Measurements from ENCODE around the gene EPHA6. TPM values are rescaled to one million over a fixed set of nuclear protein-coding genes. Genes with fewer than 3 reads are reported as not detected.
A peak's percentile ranks its signal among the peaks of the same experiment; 100 is the strongest.

EPHA6 gene
- total RNA-seq, 2 donors from 2014 or later: not detected

DNA sequence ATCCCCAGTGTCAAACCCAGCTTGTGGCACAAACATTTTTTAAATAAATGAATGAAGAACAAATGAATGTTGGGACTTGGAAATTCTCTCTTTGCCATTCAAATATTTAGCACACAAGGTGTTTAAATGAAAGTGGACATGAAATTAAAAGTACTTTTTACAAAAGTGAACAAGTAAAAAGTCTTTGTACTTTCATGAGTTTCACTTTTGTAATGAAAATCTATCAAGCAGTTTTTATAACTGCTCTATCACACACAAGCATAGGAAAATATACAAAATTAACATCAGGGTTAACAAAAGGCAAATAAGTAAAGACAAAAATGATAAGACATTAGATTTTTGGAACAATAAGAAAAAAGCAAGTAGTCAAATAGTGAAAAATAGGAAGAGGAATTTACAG lies 866.3 kb downstream of the EPHA6 start:
- Mint-ChIP-seq H3K4me1 (ENCODE audit: low read depth) (no peaks in the 10 kb centered on the region), H3K36me3 (ENCODE audit: insufficient read depth in 2 of 2) (no peaks in the 10 kb centered on the region), H3K9me3 (no peaks in the 10 kb centered on the region)

GRCh38 chr3:97684490-97684889 lies 870.1 kb downstream of the EPHA6 start:
- DNase-seq (no peak), ATAC-seq (replicated peaks in 1 of 2) (no peak)
- no peaks in the 10 kb centered on the region for H3K36me3 Mint-ChIP-seq (ENCODE audit: insufficient read depth in 2 of 2)
- no peaks in the 10 kb centered on the region for H3K4me1 Mint-ChIP-seq (ENCODE audit: low read depth)
- H3K27me3 Mint-ChIP-seq (ENCODE audit: low read depth): peaks cover 7% of the 10 kb centered on the region
- H3K4me3 Mint-ChIP-seq: no peak overlapping the region
- no peaks in the 10 kb centered on the region for H3K9me3 Mint-ChIP-seq
- H3K27ac Mint-ChIP-seq: no peak overlapping the region

More for the DNA sequence above, 866.3 kb downstream of the EPHA6 start:
- peaks cover 7% of the 10 kb centered on the region for H3K27me3 Mint-ChIP-seq (ENCODE audit: low read depth)
- ATAC-seq (replicated peaks in 1 of 2): no peak
- DNase-seq: no peak
- no peak overlapping the region for H3K4me3 Mint-ChIP-seq
- H3K27ac Mint-ChIP-seq: peak overlapping the region; percentile 64

DNA sequence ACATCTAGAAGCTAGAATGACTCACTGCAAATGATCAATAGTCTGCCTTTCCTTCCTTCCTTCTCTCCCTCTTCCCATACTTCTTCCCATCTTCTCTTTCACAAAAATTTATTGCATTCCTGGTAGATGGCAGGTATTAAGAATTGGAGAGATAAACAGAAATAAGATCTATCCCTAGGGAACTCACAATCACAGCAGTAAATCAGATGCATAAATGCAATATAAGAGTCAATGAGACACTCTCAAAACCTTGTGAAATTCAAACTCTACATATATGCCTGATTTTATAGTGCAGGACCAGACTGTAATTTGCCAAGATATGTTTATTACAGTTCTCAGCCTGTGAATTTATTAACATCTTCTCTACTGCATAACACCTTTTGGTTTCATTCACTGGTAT lies 871.9 kb downstream of the EPHA6 start:
- H3K27ac Mint-ChIP-seq: no peak overlapping the region
- no peak for ATAC-seq (replicated peaks in 1 of 2)

GRCh38 chr3:97687734-97688133 lies 873.3 kb downstream of the EPHA6 start:
- DNase-seq (no peak), ATAC-seq (replicated peaks in 1 of 2) (no peak)
- Mint-ChIP-seq H3K27ac (no peak overlapping the region), H3K4me1 (ENCODE audit: low read depth) (no peaks in the 10 kb centered on the region), H3K36me3 (ENCODE audit: insufficient read depth in 2 of 2) (no peaks in the 10 kb centered on the region), H3K9me3 (no peaks in the 10 kb centered on the region), H3K4me3 (no peak overlapping the region), H3K27me3 (ENCODE audit: low read depth) (peaks cover 6% of the 10 kb centered on the region)

More for the DNA sequence above, 871.9 kb downstream of the EPHA6 start:
- Mint-ChIP-seq H3K27me3 (ENCODE audit: low read depth) (peaks cover 6% of the 10 kb centered on the region), H3K4me3 (no peak overlapping the region), H3K36me3 (ENCODE audit: insufficient read depth in 2 of 2) (no peaks in the 10 kb centered on the region), H3K4me1 (ENCODE audit: low read depth) (no peaks in the 10 kb centered on the region), H3K9me3 (no peaks in the 10 kb centered on the region)
- DNase-seq: no peak

DNA sequence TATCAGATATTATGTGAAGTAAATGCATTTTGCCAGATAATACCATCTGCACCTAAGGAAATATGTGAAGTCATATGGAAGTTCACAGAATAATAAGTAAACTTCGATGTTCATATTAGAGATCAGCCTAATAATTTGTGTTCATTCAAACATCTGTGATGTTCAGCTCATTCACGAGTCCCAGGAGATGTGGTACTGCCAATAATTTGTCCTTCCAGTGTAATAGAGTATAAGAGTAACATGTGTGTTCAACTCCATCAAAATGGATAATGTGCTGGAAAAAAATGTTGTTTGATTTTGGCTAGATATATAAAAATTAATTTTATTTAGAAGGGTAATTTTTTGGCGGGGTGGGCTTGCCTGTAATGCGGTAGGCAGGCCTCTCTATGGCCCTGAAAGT lies 874.7 kb downstream of the EPHA6 start:
- H3K4me3 Mint-ChIP-seq: no peak overlapping the region
- no peaks in the 10 kb centered on the region for H3K9me3 Mint-ChIP-seq
- H3K27ac Mint-ChIP-seq: no peak overlapping the region
- H3K27me3 Mint-ChIP-seq (ENCODE audit: low read depth): peaks cover 12% of the 10 kb centered on the region
- H3K36me3 Mint-ChIP-seq (ENCODE audit: insufficient read depth in 2 of 2): no peaks in the 10 kb centered on the region
- ATAC-seq (replicated peaks in 1 of 2) (no peak), DNase-seq (no peak)
- no peaks in the 10 kb centered on the region for H3K4me1 Mint-ChIP-seq (ENCODE audit: low read depth)

- Mint-ChIP-seq H3K27me3 (ENCODE audit: low read depth) (peaks cover 12% of the 10 kb centered on the region), H3K27ac (no peak overlapping the region), H3K9me3 (no peaks in the 10 kb centered on the region), H3K4me1 (ENCODE audit: low read depth) (no peaks in the 10 kb centered on the region), H3K4me3 (no peak overlapping the region), H3K36me3 (ENCODE audit: insufficient read depth in 2 of 2) (no peaks in the 10 kb centered on the region)
- DNase-seq: no peak
- ATAC-seq (replicated peaks in 1 of 2): no peak
Measured at GRCh38 chr3:97689962-97690361, 875.6 kb downstream of the EPHA6 start.

GRCh38 chr3:97691354-97691753 lies 877.0 kb downstream of the EPHA6 start:
- Mint-ChIP-seq H3K4me1 (ENCODE audit: low read depth) (no peaks in the 10 kb centered on the region), H3K4me3 (no peak overlapping the region), H3K36me3 (ENCODE audit: insufficient read depth in 2 of 2) (no peaks in the 10 kb centered on the region), H3K27me3 (ENCODE audit: low read depth) (peaks cover 12% of the 10 kb centered on the region), H3K9me3 (no peaks in the 10 kb centered on the region), H3K27ac (no peak overlapping the region)
- ATAC-seq (replicated peaks in 1 of 2) (no peak), DNase-seq (no peak)

- ATAC-seq (replicated peaks in 1 of 2): no peak
- H3K27me3 Mint-ChIP-seq (ENCODE audit: low read depth): peaks cover 12% of the 10 kb centered on the region
- H3K9me3 Mint-ChIP-seq: no peaks in the 10 kb centered on the region
- no peaks in the 10 kb centered on the region for H3K4me1 Mint-ChIP-seq (ENCODE audit: low read depth)
- no peak overlapping the region for H3K27ac Mint-ChIP-seq
- H3K36me3 Mint-ChIP-seq (ENCODE audit: insufficient read depth in 2 of 2): no peaks in the 10 kb centered on the region
- DNase-seq: no peak
- H3K4me3 Mint-ChIP-seq: no peak overlapping the region
Measured at GRCh38 chr3:97692389-97692788, 878.0 kb downstream of the EPHA6 start.

GRCh38 chr3:97692831-97693230 lies 878.4 kb downstream of the EPHA6 start:
- DNase-seq (no peak), ATAC-seq (replicated peaks in 1 of 2) (no peak)
- Mint-ChIP-seq H3K36me3 (ENCODE audit: insufficient read depth in 2 of 2) (no peaks in the 10 kb centered on the region), H3K4me3 (no peak overlapping the region), H3K27me3 (ENCODE audit: low read depth) (peaks cover 12% of the 10 kb centered on the region), H3K27ac (no peak overlapping the region), H3K9me3 (no peaks in the 10 kb centered on the region), H3K4me1 (ENCODE audit: low read depth) (no peaks in the 10 kb centered on the region)

DNA sequence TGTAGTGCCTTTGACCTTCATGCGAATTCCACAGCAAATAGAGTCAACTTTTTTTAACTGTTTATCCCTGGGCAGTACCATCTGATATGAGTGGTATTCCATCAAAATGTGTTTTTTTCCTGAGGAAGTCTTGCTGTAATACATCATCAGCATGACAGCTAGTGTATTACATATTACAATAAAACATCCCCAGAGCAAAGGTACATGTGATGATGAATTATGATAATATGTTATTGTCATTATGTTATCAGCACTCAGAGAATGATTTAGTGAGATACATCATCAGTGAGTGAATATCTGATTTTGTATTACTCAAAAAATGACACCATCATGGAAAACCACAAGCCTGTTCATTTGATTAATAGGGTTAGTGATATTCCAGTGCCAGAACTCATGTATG lies 880.5 kb downstream of the EPHA6 start:
- no peak for ATAC-seq (replicated peaks in 1 of 2)

DNA sequence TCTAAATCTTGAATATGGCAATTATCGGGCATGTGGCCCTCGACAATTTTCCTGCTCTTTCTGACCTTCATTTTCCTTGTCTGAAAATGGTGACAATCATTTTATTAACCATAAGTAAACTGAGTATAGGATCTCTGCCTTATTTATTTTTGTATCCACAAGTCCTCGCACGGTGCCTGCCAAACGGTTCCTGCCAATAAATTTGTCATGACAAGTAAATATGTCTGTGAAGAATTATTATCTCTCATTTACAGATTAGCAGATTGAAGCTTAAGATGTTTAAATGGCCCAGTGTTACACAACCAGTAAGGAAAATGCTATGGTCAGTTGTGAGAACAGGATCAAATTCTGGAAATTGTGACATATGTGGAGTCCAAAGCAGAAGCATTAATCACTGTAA lies 884.3 kb downstream of the EPHA6 start:
- peaks cover 19% of the 10 kb centered on the region for H3K27me3 Mint-ChIP-seq (ENCODE audit: low read depth)
- no peaks in the 10 kb centered on the region for H3K4me1 Mint-ChIP-seq (ENCODE audit: low read depth)
- no peaks in the 10 kb centered on the region for H3K9me3 Mint-ChIP-seq
- H3K27ac Mint-ChIP-seq: no peak overlapping the region
- DNase-seq (no peak), ATAC-seq (replicated peaks in 1 of 2) (no peak)
- H3K4me3 Mint-ChIP-seq: no peak overlapping the region
- no peaks in the 10 kb centered on the region for H3K36me3 Mint-ChIP-seq (ENCODE audit: insufficient read depth in 2 of 2)

More for the DNA sequence above, 880.5 kb downstream of the EPHA6 start:
- no peaks in the 10 kb centered on the region for H3K9me3 Mint-ChIP-seq
- no peak overlapping the region for H3K27ac Mint-ChIP-seq
- H3K27me3 Mint-ChIP-seq (ENCODE audit: low read depth): peaks cover 16% of the 10 kb centered on the region
- no peaks in the 10 kb centered on the region for H3K36me3 Mint-ChIP-seq (ENCODE audit: insufficient read depth in 2 of 2)
- no peaks in the 10 kb centered on the region for H3K4me1 Mint-ChIP-seq (ENCODE audit: low read depth)
- DNase-seq: no peak
- no peak overlapping the region for H3K4me3 Mint-ChIP-seq

- DNase-seq (no peak), ATAC-seq (replicated peaks in 1 of 2) (no peak)
- Mint-ChIP-seq H3K27me3 (ENCODE audit: low read depth) (peaks cover 19% of the 10 kb centered on the region), H3K4me3 (no peak overlapping the region), H3K27ac (no peak overlapping the region), H3K36me3 (ENCODE audit: insufficient read depth in 2 of 2) (no peaks in the 10 kb centered on the region), H3K9me3 (no peaks in the 10 kb centered on the region), H3K4me1 (ENCODE audit: low read depth) (no peaks in the 10 kb centered on the region)
Measured at GRCh38 chr3:97699889-97700288, 885.5 kb downstream of the EPHA6 start.

- Mint-ChIP-seq H3K4me1 (ENCODE audit: low read depth) (no peaks in the 10 kb centered on the region), H3K36me3 (ENCODE audit: insufficient read depth in 2 of 2) (no peaks in the 10 kb centered on the region), H3K27ac (no peak overlapping the region), H3K9me3 (no peaks in the 10 kb centered on the region), H3K4me3 (no peak overlapping the region), H3K27me3 (ENCODE audit: low read depth) (peaks cover 10% of the 10 kb centered on the region)
- DNase-seq (no peak), ATAC-seq (replicated peaks in 1 of 2) (no peak)
Measured at GRCh38 chr3:97705764-97706163, 891.4 kb downstream of the EPHA6 start.

DNA sequence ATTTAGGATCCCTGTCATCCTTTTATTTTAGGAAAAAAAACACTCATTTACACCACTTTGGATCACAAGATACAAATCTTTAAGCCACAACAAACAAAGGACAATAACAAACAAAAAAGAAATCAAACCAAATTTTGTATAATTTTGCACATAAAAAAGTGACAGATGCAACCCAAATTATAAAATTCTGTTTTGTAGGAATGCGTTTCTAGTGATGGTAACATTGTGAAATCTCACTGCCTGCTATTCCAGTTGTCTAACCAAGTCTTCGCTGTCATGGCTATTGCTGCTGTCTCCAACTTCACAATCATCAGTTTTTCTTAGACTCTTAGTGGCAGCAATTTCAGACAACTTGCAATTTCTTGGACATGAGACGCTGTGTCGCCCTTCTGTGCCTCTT lies 891.8 kb downstream of the EPHA6 start:
- ATAC-seq (replicated peaks in 1 of 2): no peak
- Mint-ChIP-seq H3K9me3 (no peaks in the 10 kb centered on the region), H3K27me3 (ENCODE audit: low read depth) (peaks cover 6% of the 10 kb centered on the region), H3K4me1 (ENCODE audit: low read depth) (no peaks in the 10 kb centered on the region), H3K4me3 (no peak overlapping the region), H3K36me3 (ENCODE audit: insufficient read depth in 2 of 2) (no peaks in the 10 kb centered on the region), H3K27ac (no peak overlapping the region)
- DNase-seq: no peak
